WERI-Rb-1 (cell line): ENCODE measurements around the gene EXOC3L1.

Experiments used
- DNase-seq: peaks from one replicate; pipeline ENCODE4 v3.0.0-alpha.2; 2020
- H3K27ac ChIP-seq: fragments of 250-450 bp; sonication (Bioruptor Pico); 2 replicates; pipeline ENCODE4 v1.5.1; 2020; ENCODE audit warnings: mild to moderate bottlenecking, moderate library complexity
- H3K27me3 ChIP-seq: fragments of 250-450 bp; sonication (Bioruptor Pico); 2 replicates; pipeline ENCODE4 v1.5.1; 2021; ENCODE audit warnings: mild to moderate bottlenecking, low read depth, moderate library complexity; ENCODE audit not compliant: insufficient read depth, severe bottlenecking
- H3K36me3 ChIP-seq: fragments of 250-450 bp; sonication (Bioruptor Pico); 2 replicates; pipeline ENCODE4 v1.5.1; 2020; ENCODE audit warnings: mild to moderate bottlenecking, moderate library complexity
- H3K4me3 ChIP-seq: 2 replicates; pipeline ENCODE4 v1.5.1; 2011; ENCODE audit warnings: low read depth, mild to moderate bottlenecking, control low read depth, low read length
- H3K9me3 ChIP-seq: fragments of 250-450 bp; sonication (Bioruptor Pico); 2 replicates; pipeline ENCODE4 v1.5.1; 2021; ENCODE audit warnings: mild to moderate bottlenecking, moderate library complexity; ENCODE audit not compliant: severe bottlenecking
- CTCF ChIP-seq: IDR thresholded peaks from 2 replicates; pipeline ENCODE4 v1.5.1; 2011; ENCODE audit warnings: low read depth, mild to moderate bottlenecking, control low read depth, inconsistent platforms, low read length

Gene EXOC3L1

GRCh38 chr16:67173323-67173722, 16.6 kb downstream of the EXOC3L1 start:
- no peak for TF ChIP-seq CTCF
- no peak for DNase-seq
- peaks cover 21% of the 10 kb centered on the region for H3K36me3 ChIP-seq
- peak overlapping the region; percentile 55 for H3K4me3 ChIP-seq
- H3K27ac ChIP-seq: no peak overlapping the region; the same call in 1 of the 2 replicates
- no peaks in the 10 kb centered on the region for H3K9me3 ChIP-seq
- no peaks in the 10 kb centered on the region for H3K27me3 ChIP-seq

GRCh38 chr16:67170949-67171649, 18.8 kb downstream of the EXOC3L1 start:
- H3K27ac ChIP-seq: peak overlapping the region; percentile 94
- no peak for TF ChIP-seq CTCF
- no peak for DNase-seq
- peak overlapping the region; percentile 62 for H3K4me3 ChIP-seq
- H3K36me3 ChIP-seq: peaks cover 12% of the 10 kb centered on the region
- H3K27me3 ChIP-seq: no peaks in the 10 kb centered on the region
- no peaks in the 10 kb centered on the region for H3K9me3 ChIP-seq

- no peaks in the 10 kb centered on the region for H3K27me3 ChIP-seq
- peak within 1 kb of the TSS; percentile 62 for H3K4me3 ChIP-seq
- peaks cover 8% of the 10 kb centered on the region for H3K36me3 ChIP-seq
- no peaks in the 10 kb centered on the region for H3K9me3 ChIP-seq
- peak; percentile 94 for DNase-seq
- TF ChIP-seq CTCF: 0 out of 2 replicates have a peak, but pooled peaks have one; percentile 20
- peak within 1 kb of the TSS; percentile 94 for H3K27ac ChIP-seq
These were observed 19.6 kb downstream of the EXOC3L1 start, which contains the start of gene NOL3 for GRCh38 chr16:67170168-67170948. TSS of gene NOL3 (plus strand) at chr16:67170538.

- peak; percentile 79 for TF ChIP-seq CTCF
- Histone ChIP-seq H3K36me3 (peaks cover 1% of the 10 kb centered on the region), H3K9me3 (no peaks in the 10 kb centered on the region), H3K27ac (peak overlapping the region; percentile 94), H3K4me3 (peak overlapping the region; percentile 62), H3K27me3 (no peaks in the 10 kb centered on the region)
- DNase-seq: peak; percentile 87
These were observed 20.2 kb downstream of the EXOC3L1 start for GRCh38 chr16:67169642-67170167.

GRCh38 chr16:67169011-67169451, 20.9 kb downstream of the EXOC3L1 start:
- H3K27me3 ChIP-seq: no peaks in the 10 kb centered on the region
- TF ChIP-seq CTCF: no peak
- DNase-seq: no peak
- peak overlapping the region; percentile 94 for H3K27ac ChIP-seq
- H3K36me3 ChIP-seq: no peaks in the 10 kb centered on the region
- no peaks in the 10 kb centered on the region for H3K9me3 ChIP-seq
- H3K4me3 ChIP-seq: peak overlapping the region; percentile 62
